Naive thymus-derived CD4-positive, alpha-beta T cell (primary cell): ENCODE measurements around the gene HPCA. TPM values are rescaled to one million over a fixed set of nuclear protein-coding genes. Genes with fewer than 3 reads are reported as not detected.
"Not testable (repeated sequence)": the region's sequence is repeated elsewhere in the genome, so short reads cannot be mapped to it uniquely, and the experiment has no call there.

Source experiments
- ATAC-seq: fragments of 150-1000 bp; cut with Tn5 transposase; 2 replicates; pipeline ENCODE4 v1.10.0; 2021; ENCODE audit warnings: mild to moderate bottlenecking, moderate library complexity
- CTCF ChIA-PET: fragments of 350-600 bp; sonication (Branson Sonifier 250); formaldehyde crosslinking; loops from one replicate; lab custom pipeline; 2021; ENCODE audit warnings: antibody characterized with exemption; lab: Charles Lee
- POLR2A ChIA-PET: fragments of 350-600 bp; sonication (Branson Sonifier 250); formaldehyde crosslinking; loops from one replicate; lab custom pipeline; 2021; ENCODE audit warnings: antibody characterized with exemption, inconsistent platforms; lab: Charles Lee
- DNase-seq, 9 donors: peaks; one replicate each; pipeline versions ENCODE4 v3.0.0 to v3.0.0-alpha.2; 2020 to 2022; ENCODE audit warnings: mixed read lengths in 1 of 9
- H3K27ac ChIP-seq: one replicate; pipeline ENCODE4 v1.7.0; 2013; ENCODE audit warnings: mild to moderate bottlenecking, low read depth, low read length, moderate library complexity
- H3K27me3 ChIP-seq, 2 donors: one replicate each; pipeline ENCODE4 v1.7.0; 2013; ENCODE audit warnings: low read length in 2 of 2, mild to moderate bottlenecking in 2 of 2, moderate library complexity in 2 of 2; ENCODE audit not compliant: control insufficient read depth in 2 of 2, insufficient read depth in 2 of 2
- H3K36me3 ChIP-seq, 3 experiments: 1 replicate in 2 of 3; 2 replicates in 1 of 3; pipeline ENCODE4 v1.7.0; 2013; ENCODE audit warnings: low read length in 3 of 3, mild to moderate bottlenecking in 3 of 3, moderate library complexity in 1 of 3; ENCODE audit not compliant: insufficient read depth in 3 of 3, control insufficient read depth in 2 of 3
- H3K4me1 ChIP-seq, 2 donors: one replicate each; pipeline ENCODE4 v1.7.0; 2013; ENCODE audit warnings: low read length in 2 of 2, mild to moderate bottlenecking in 2 of 2, moderate library complexity in 1 of 2; ENCODE audit not compliant: control insufficient read depth in 2 of 2, insufficient read depth in 2 of 2
- H3K4me3 ChIP-seq: 2 replicates; pipeline ENCODE4 v1.7.0; 2013; ENCODE audit warnings: mild to moderate bottlenecking, low read length
- H3K9me3 ChIP-seq, 3 experiments: 1 replicate in 2 of 3; 2 replicates in 1 of 3; pipeline ENCODE4 v1.7.0; 2013; ENCODE audit warnings: low read length in 3 of 3; ENCODE audit not compliant: control insufficient read depth in 2 of 3
- H3K27ac Mint-ChIP-seq, 9 donors: one replicate each; pipeline ENCODE4 v1.8.0; 2020 to 2022; ENCODE audit warnings: mixed read lengths in 9 of 9, mild to moderate bottlenecking in 8 of 9, moderate library complexity in 5 of 9, inconsistent platforms in 2 of 9
- H3K27me3 Mint-ChIP-seq, 5 donors: one replicate each; pipeline ENCODE4 v1.8.0; 2021 to 2022; ENCODE audit warnings: mixed read lengths in 5 of 5, mild to moderate bottlenecking in 1 of 5
- H3K36me3 Mint-ChIP-seq, 5 donors: one replicate each; pipeline ENCODE4 v1.8.0; 2020 to 2022; ENCODE audit warnings: mixed read lengths in 5 of 5, mild to moderate bottlenecking in 3 of 5, inconsistent platforms in 1 of 5
- H3K4me1 Mint-ChIP-seq, 7 donors: one replicate each; pipeline ENCODE4 v1.8.0; 2020 to 2022; ENCODE audit warnings: mixed read lengths in 7 of 7, mild to moderate bottlenecking in 3 of 7, inconsistent platforms in 1 of 7
- H3K4me3 Mint-ChIP-seq, 10 donors: one replicate each; pipeline ENCODE4 v1.8.0; 2020 to 2022; ENCODE audit warnings: mild to moderate bottlenecking in 10 of 10, mixed read lengths in 10 of 10, moderate library complexity in 6 of 10, inconsistent platforms in 2 of 10
- H3K9me3 Mint-ChIP-seq, 11 donors: one replicate each; pipeline ENCODE4 v1.8.0; 2020 to 2022; ENCODE audit warnings: mixed read lengths in 11 of 11, mild to moderate bottlenecking in 4 of 11, inconsistent platforms in 1 of 11, moderate library complexity in 1 of 11
- intact Hi-C, 2 donors: fragments of 100-400 bp; cut with micrococcal nuclease; formaldehyde crosslinking; loops; one replicate each; pipeline ENCODE4 v1.15.1; 2023
- polyA plus RNA-seq, 2 donors: library from polyadenylated mRNA; unstranded; fragments of 300-500 nt; fragmentation: Illumina TruSeq; gene quantifications; one replicate each; pipeline ENCODE4 v1.2.3, GENCODE V29; 2021
- total RNA-seq, 6 experiments: library from RNA in 5 of 6; stranded (reverse) in 5 of 6; gene quantifications; 1 replicate in 5 of 6; 2 replicates in 1 of 6; pipeline ENCODE4 v1.2.3 and lab custom pipeline; 2021 to 2026

The HPCA gene
- total and polyA plus RNA-seq, 7 experiments from 2014 or later: 0.31 to 0.43 TPM; not detected in 5

DNA sequence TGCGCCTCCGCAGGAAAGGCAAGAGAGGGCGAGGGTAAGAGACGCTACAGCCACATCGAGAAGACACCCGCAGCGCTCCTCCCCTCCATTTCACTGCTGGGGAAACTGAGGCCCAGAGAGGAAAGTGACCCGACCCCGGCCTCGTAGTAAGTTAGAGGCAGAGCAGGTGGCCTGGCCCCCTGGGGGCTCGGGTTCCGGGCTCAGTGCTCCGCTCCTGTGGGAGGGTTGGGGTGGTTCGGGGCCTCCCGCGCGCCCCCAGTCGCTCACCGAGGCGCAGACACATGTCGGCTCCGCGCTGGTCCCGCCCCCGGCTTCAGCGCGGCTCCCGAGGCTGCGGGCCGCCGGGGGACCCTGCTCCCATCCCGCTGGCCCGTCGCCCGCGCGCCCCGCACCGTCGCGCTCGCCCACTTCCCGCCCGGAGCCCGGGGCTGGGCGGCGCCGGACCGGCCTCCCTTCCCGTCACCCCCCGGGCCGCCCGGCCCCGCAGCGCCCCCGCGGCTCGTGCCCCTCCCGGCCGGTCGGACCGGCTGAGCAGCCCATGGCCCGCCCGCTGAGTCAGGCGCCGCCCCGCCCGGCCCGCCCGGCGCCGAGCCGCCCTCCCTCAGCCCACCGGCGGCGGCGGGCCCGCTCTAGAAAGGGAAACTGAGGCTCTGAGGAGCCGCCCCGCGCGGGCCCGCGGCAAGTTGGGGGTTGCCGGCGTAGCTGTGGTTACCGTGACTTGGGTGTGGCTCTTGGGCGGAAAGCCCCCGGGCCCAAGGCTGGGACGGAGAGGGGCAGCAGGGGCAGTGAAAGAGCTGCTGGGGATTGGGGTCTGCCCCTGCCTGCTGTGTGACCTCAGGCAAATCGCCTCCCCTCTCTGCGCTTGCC lies 14.9 kb downstream of the HPCA start, which contains the start of gene TMEM54:
TMEM54 (minus strand) TSS at position 434 of the 867 bp plus-strand sequence; CDS start at position 283, 151 bp downstream.
- ChIA-PET CTCF (no interaction called here), POLR2A (no interaction called here)
- peaks cover 0 to 1% (median 0%) of the 10 kb centered on the region in 11 donors for H3K9me3 Mint-ChIP-seq
- Histone ChIP-seq H3K4me3 (peak within 1 kb of the TSS; percentile 30), H3K4me1 (peaks cover 0 to 5% of the 10 kb centered on the region in 2 donors), H3K27me3 (peaks cover 0 to 11% of the 10 kb centered on the region in 2 donors), H3K9me3 (no peaks in the 10 kb centered on the region), H3K36me3 (no peaks in the 10 kb centered on the region), H3K27ac (no peak within 1 kb of the TSS)
- DNase-seq: peak in 1 of 9 donors; percentile 45
- peaks cover 0 to 11% (median 8%) of the 10 kb centered on the region in 7 donors for H3K4me1 Mint-ChIP-seq
- H3K36me3 Mint-ChIP-seq: no peaks in the 10 kb centered on the region
- H3K27me3 Mint-ChIP-seq: peaks cover 46 to 71% (median 48%) of the 10 kb centered on the region in 5 donors
- H3K4me3 Mint-ChIP-seq: peak within 1 kb of the TSS; percentile 45 to 83 (median 76)
- H3K27ac Mint-ChIP-seq: no peak within 1 kb of the TSS
- ATAC-seq: peak; percentile 52
- intact Hi-C loops: no loop called here

DNA sequence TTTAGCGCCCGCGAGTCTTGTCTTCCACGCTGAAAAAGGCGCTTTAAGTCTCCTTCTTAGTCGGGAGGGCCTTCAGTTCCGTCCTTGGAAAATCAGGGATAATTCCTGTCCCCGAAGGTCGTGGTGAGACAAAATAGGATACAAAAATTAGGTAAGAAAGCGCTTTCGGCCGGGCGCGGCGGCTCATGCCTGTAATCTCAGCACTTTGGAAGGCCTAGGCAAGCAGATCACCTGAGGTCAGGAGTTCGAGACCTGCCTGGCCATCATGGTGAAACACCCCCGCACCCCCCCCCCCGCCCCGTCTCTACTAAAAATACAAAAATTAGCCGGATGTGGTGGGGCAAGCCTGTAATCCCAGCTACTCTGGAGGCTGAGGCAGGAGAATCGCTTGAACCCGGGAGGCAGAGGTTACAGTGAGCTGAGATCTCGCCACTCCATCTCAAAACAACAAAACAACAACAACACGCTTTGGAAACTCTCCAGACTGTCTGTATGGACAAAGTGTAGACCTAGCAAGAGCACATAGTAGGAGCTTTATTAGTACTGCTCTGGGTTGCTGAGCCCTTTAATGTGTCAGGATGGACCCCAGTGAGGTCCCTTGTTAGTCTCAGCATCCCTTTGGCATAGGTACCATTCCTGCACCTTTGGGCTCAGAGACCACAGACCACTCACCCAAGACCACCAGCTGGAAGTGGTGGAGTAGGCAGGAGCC lies 15.7 kb downstream of the HPCA start:
- Mint-ChIP-seq H3K4me3 (peak overlapping the region; percentile 45 to 83 (median 76)), H3K4me1 (peaks cover 0 to 11% (median 8%) of the 10 kb centered on the region in 7 donors), H3K27me3 (peaks cover 40 to 65% (median 45%) of the 10 kb centered on the region in 5 donors), H3K27ac (no peak overlapping the region), H3K9me3 (no peaks in the 10 kb centered on the region), H3K36me3 (no peaks in the 10 kb centered on the region)
- Histone ChIP-seq H3K9me3 (no peaks in the 10 kb centered on the region), H3K4me1 (peaks cover 0 to 5% of the 10 kb centered on the region in 2 donors), H3K27ac (no peak overlapping the region), H3K4me3 (no peak overlapping the region), H3K36me3 (no peaks in the 10 kb centered on the region), H3K27me3 (peaks cover 0 to 11% of the 10 kb centered on the region in 2 donors)
- POLR2A ChIA-PET: no interaction called here
- no peak for DNase-seq
- intact Hi-C loops: no loop called here
- CTCF ChIA-PET: no interaction called here
- no peak for ATAC-seq

DNA sequence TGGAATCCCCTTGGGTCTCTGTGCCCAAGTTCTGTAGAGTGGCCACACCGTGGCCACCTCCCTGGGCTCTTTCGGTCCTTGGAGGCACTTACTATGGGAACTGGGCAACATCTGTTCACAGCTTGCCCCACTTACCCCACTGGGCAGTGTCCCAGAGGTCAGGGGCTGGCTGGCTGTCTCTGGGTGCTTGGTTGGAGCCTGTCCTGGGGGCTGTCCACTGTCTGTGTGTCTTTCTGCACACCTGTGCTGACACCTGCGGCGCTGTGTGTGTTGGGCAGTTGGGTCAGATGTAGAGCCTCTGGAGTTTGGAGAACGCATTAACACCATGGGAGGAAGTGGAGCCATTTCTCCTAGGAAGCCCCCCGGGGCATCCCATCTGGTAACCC lies 16.2 kb downstream of the HPCA start:
- Histone ChIP-seq H3K36me3 (no peaks in the 10 kb centered on the region), H3K4me3 (no peak overlapping the region), H3K4me1 (peaks cover 0 to 5% of the 10 kb centered on the region in 2 donors), H3K9me3 (no peaks in the 10 kb centered on the region), H3K27ac (no peak overlapping the region), H3K27me3 (peaks cover 0 to 11% of the 10 kb centered on the region in 2 donors)
- DNase-seq (no peak), ATAC-seq (no peak)
- H3K36me3 Mint-ChIP-seq: no peaks in the 10 kb centered on the region
- peak overlapping the region in 8 of 10 donors; percentile 8 to 83 (median 70) for H3K4me3 Mint-ChIP-seq
- ChIA-PET POLR2A (no interaction called here), CTCF (interaction anchor here (0.7 kb wide), 1 partner anchor 692 kb away, joined by 3 read pairs; no protein-coding TSS in a partner anchor)
- intact Hi-C loops: no loop called here
- peaks cover 38 to 65% (median 40%) of the 10 kb centered on the region in 5 donors for H3K27me3 Mint-ChIP-seq
- no peaks in the 10 kb centered on the region for H3K9me3 Mint-ChIP-seq
- H3K4me1 Mint-ChIP-seq: peaks cover 0 to 11% (median 8%) of the 10 kb centered on the region in 7 donors
- no peak overlapping the region for H3K27ac Mint-ChIP-seq

DNA sequence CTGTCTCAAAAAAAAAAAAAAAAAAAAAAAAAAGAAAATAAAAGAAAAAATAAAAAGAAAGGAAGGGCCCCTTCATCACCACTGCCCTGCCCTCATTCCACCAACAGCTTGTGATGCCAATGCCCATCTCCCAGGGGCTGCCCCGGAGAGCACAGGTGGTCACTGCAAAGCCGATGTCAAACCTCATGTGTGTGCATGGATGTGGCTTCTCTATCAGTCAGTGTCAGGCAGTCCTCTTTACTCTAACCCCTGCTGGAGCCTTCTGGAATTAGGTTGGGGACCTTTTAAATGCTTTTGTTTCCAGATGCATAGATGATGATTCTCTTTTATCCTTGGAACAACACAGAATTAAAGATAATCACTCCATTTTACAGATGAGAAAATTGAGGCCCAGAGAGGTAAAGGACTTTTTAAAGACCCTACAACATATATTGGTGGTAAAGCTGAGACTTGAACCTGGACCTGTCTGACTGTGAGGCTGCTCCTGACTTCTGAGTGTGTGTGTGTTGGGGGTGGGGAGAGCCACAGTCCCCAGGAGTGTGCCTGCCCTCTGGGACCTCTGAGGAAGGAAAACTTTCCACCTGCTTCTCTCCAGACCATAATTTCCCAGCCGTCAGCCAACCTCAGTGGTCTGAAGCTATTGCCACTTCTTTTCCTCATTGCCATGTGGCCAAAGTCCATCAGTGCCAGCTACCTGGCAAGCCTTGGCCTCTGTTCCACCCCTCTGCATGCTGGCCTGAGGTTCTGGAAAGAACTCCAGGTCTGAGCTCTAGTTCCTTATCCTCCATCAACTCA lies 17.9 kb downstream of the HPCA start:
- Histone ChIP-seq H3K36me3 (no peaks in the 10 kb centered on the region), H3K4me3 (no peak overlapping the region), H3K27me3 (peaks cover 0 to 11% of the 10 kb centered on the region in 2 donors), H3K27ac (no peak overlapping the region), H3K9me3 (no peaks in the 10 kb centered on the region), H3K4me1 (peaks cover 0 to 5% of the 10 kb centered on the region in 2 donors)
- H3K4me1 Mint-ChIP-seq: peaks cover 0 to 11% (median 8%) of the 10 kb centered on the region in 7 donors
- ATAC-seq (no peak), DNase-seq (no peak)
- H3K4me3 Mint-ChIP-seq: no peak overlapping the region
- H3K27ac Mint-ChIP-seq: no peak overlapping the region
- intact Hi-C loops: no loop called here
- POLR2A ChIA-PET: no interaction called here
- peaks cover 26 to 61% (median 30%) of the 10 kb centered on the region in 5 donors for H3K27me3 Mint-ChIP-seq
- H3K9me3 Mint-ChIP-seq: no peaks in the 10 kb centered on the region
- CTCF ChIA-PET: interaction anchor here (0.5 kb wide), 1 partner anchor 12 kb away, joined by 3 read pairs; no protein-coding TSS in a partner anchor
- no peaks in the 10 kb centered on the region for H3K36me3 Mint-ChIP-seq

DNA sequence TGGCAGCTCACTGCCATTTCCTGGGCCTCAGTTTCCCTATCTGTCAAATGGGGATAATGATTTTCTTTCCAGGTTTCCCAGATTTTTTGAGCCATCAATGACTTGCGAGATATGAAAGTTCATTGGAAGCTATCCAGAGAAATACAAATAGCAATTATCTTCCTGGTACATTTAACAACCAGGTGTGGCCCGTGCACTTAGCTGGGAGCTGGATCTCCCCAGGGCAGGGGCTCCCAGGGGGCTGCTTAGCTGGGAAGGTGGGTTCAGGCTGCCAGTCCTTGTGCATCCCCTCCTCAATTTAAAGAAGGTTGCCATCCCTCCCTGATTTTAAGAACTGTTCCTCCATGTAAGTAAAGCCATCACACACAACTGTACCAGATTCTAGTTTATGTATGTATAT lies 18.5 kb downstream of the HPCA start:
- no peaks in the 10 kb centered on the region for H3K9me3 ChIP-seq
- CTCF ChIA-PET: interaction anchor here (0.5 kb wide), 1 partner anchor 13 kb away, joined by 3 read pairs; no protein-coding TSS in a partner anchor
- H3K4me1 Mint-ChIP-seq: peaks cover 0 to 11% (median 8%) of the 10 kb centered on the region in 7 donors
- H3K36me3 Mint-ChIP-seq: no peaks in the 10 kb centered on the region
- no peak overlapping the region for H3K4me3 ChIP-seq
- DNase-seq (no peak), ATAC-seq (no peak)
- no peaks in the 10 kb centered on the region for H3K36me3 ChIP-seq
- H3K27me3 ChIP-seq: peaks cover 0 to 9% of the 10 kb centered on the region in 2 donors
- peaks cover 0 to 5% of the 10 kb centered on the region in 2 donors for H3K4me1 ChIP-seq
- no peaks in the 10 kb centered on the region for H3K9me3 Mint-ChIP-seq
- peaks cover 24 to 57% (median 26%) of the 10 kb centered on the region in 5 donors for H3K27me3 Mint-ChIP-seq
- intact Hi-C loops: no loop called here
- H3K27ac Mint-ChIP-seq: no peak overlapping the region
- H3K27ac ChIP-seq: no peak overlapping the region
- H3K4me3 Mint-ChIP-seq: no peak overlapping the region
- POLR2A ChIA-PET: no interaction called here

DNA sequence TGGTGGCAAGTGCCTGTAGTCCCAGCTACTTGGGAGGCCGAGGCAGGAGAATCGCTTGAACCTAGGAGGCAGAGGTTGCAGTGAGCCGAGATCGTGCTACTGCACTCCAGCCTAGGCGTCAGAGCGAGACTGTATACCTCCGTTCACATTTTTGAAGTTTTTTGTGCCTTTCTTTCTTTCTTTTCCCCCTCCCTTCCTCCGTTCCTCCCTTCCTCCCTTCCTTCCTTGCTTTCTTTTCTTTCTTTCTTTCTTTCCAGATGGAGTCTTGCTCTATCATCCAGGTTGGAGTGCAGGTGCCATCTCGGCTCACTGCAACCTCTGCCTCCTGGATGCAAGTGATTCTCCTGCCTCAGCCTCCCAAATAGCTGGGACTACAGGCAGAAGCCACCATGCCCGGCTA lies 19.3 kb downstream of the HPCA start:
- H3K27me3 ChIP-seq, H3K36me3 ChIP-seq, ATAC-seq, H3K27ac Mint-ChIP-seq, H3K4me1 Mint-ChIP-seq, intact Hi-C loops, H3K27ac ChIP-seq, H3K4me3 Mint-ChIP-seq, CTCF ChIA-PET, POLR2A ChIA-PET, H3K4me1 ChIP-seq, H3K9me3 ChIP-seq, H3K4me3 ChIP-seq, H3K9me3 Mint-ChIP-seq, DNase-seq, H3K36me3 Mint-ChIP-seq: not testable (repeated sequence)
- peaks cover 20 to 49% (median 22%) of the 10 kb centered on the region in 5 donors for H3K27me3 Mint-ChIP-seq
